22Rv1 (cell line): ENCODE results near the gene SLC24A4.
"Not testable (repeated sequence)": the region's sequence is repeated elsewhere in the genome, so short reads cannot be mapped to it uniquely, and the experiment has no call there.

Experiments
- H3K27ac ChIP-seq: fragments of 450-650 bp; 2 replicates; pipeline ENCODE4 v1.5.1; 2017
- CTCF ChIP-seq: fragments of 450-650 bp; IDR thresholded peaks from 2 replicates; pipeline ENCODE4 v1.5.1; 2017; ENCODE audit warnings: mild to moderate bottlenecking
- ZFX ChIP-seq: fragments of 450-650 bp; IDR thresholded peaks from 2 replicates; pipeline ENCODE4 v1.6.1; 2017; ENCODE audit warnings: antibody characterized with exemption, borderline replicate concordance

SLC24A4 gene

GRCh38 chr14:92392711-92393110 is 69.7 kb downstream of the SLC24A4 start:
- TF ChIP-seq ZFX: no peak
- no peak for TF ChIP-seq CTCF
- no peak overlapping the region for H3K27ac ChIP-seq

DNA sequence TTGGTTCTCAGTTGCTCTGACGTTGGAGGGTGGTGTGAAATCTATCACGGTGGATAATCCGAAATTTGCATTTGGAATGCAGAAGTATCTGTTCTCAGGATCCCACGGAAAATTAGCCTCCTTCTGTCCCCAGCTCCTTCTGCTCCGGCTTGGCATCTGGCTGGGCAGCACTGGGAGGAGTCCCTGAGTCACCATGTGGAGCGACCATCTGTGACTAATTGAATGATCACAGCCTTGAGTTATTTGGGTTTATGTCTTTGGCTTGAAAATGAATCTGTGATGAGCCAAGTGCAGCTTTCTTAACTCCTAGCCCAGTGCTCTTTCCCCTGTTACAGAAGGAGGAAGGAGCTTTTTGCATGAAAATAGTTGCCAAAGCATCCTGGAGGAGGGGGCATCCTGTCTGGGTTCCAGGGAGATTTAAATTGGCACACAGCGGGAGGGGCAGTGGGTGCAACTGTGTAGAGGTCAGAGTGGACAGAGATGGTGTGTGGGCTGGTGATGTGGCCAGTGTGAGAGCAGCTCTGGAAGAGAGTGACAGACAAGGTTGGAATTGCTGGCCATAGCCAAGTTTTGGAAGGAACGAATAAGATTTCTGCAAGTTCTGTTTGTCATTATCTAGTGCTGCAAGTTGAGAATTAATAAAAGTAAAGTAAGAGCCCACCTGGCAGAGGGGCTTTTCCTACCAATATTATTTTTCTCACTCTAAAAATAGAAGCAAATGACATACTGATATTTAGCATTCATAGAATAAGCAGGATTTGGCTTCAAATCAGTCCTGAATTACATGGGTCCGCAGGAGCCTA is 74.4 kb downstream of the SLC24A4 start:
- TF ChIP-seq CTCF (no peak), ZFX (no peak)
- H3K27ac ChIP-seq: no peak overlapping the region

- TF ChIP-seq CTCF (no peak), ZFX (no peak)
- H3K27ac ChIP-seq: no peak overlapping the region
Measured at GRCh38 chr14:92397953-92398564, 75.1 kb downstream of the SLC24A4 start.

GRCh38 chr14:92398888-92399636 is 76.1 kb downstream of the SLC24A4 start:
- no peak overlapping the region for H3K27ac ChIP-seq
- TF ChIP-seq ZFX: no peak
- TF ChIP-seq CTCF: no peak

- no peak for TF ChIP-seq CTCF
- TF ChIP-seq ZFX: no peak
Measured at GRCh38 chr14:92400579-92401444, 77.8 kb downstream of the SLC24A4 start.

GRCh38 chr14:92401561-92401960 is 78.6 kb downstream of the SLC24A4 start:
- H3K27ac ChIP-seq: no peak overlapping the region
- TF ChIP-seq CTCF: no peak

More at GRCh38 chr14:92400579-92401444, 77.8 kb downstream of the SLC24A4 start:
- H3K27ac ChIP-seq: no peak overlapping the region

GRCh38 chr14:92402500-92402899 is 79.5 kb downstream of the SLC24A4 start:
- not testable (repeated sequence) for H3K27ac ChIP-seq
